OCI-LY7 (cell line): ENCODE results near the gene ATXN1. TPM values are rescaled to one million over a fixed set of nuclear protein-coding genes. Genes with fewer than 3 reads are reported as not detected.

Experiments used
- BruUV-seq: library from RNA; stranded (reverse); fragments of 400-500 nt; replicated peaks from 2 replicates; lab custom pipeline; 2021; lab: Mats Ljungman, UMichigan
- CTCF ChIA-PET: fragments of 300-600 bp; sonication (Branson Sonifier 250); formaldehyde crosslinking; loops from one replicate; lab custom pipeline; 2022; ENCODE audit warnings: antibody characterized with exemption; ENCODE audit not compliant: unreplicated experiment; lab: Charles Lee
- POLR2A ChIA-PET: fragments of 300-600 bp; sonication (Branson Sonifier 250); formaldehyde crosslinking; loops from one replicate; lab custom pipeline; 2022; ENCODE audit warnings: antibody characterized with exemption; lab: Charles Lee
- DNase-seq: peaks from one replicate; pipeline ENCODE4 v3.0.0-alpha.2; 2015; ENCODE audit warnings: low spot score
- H2AFZ ChIP-seq: fragments of 200-600 bp; sonication (generic), shearing (Covaris generic); 2 replicates; pipeline ENCODE4 v1.6.1; 2014; ENCODE audit warnings: mild to moderate bottlenecking, antibody characterized with exemption, low read length, moderate library complexity
- H3K27ac ChIP-seq: fragments of 200-600 bp; sonication (generic); 2 replicates; pipeline ENCODE4 v1.5.1; 2014; ENCODE audit warnings: mixed run types, low read depth, mild to moderate bottlenecking, moderate library complexity, low read length, inconsistent platforms; ENCODE audit not compliant: poor library complexity, severe bottlenecking
- H3K36me3 ChIP-seq: fragments of 200-600 bp; sonication (generic); 2 replicates; pipeline ENCODE4 v1.6.1; 2014; ENCODE audit warnings: mild to moderate bottlenecking, antibody characterized with exemption, low read length, moderate library complexity, mixed read lengths; ENCODE audit not compliant: insufficient read depth
- H3K4me1 ChIP-seq: fragments of 200-600 bp; sonication (generic); 2 replicates; pipeline ENCODE4 v1.5.1; 2014; ENCODE audit warnings: mild to moderate bottlenecking, low read length; ENCODE audit not compliant: insufficient read depth, poor library complexity, severe bottlenecking
- H3K4me2 ChIP-seq: fragments of 200-600 bp; sonication (generic); 2 replicates; pipeline ENCODE4 v1.6.1; 2014; ENCODE audit warnings: mild to moderate bottlenecking, low read length
- H3K4me3 ChIP-seq: fragments of 200-600 bp; sonication (generic); 2 replicates; pipeline ENCODE4 v1.5.1; 2014; ENCODE audit warnings: mild to moderate bottlenecking, low read depth, low read length; ENCODE audit not compliant: poor library complexity, severe bottlenecking
- H3K79me2 ChIP-seq: fragments of 200-600 bp; sonication (generic); 2 replicates; pipeline ENCODE4 v1.6.1; 2016; ENCODE audit warnings: low read depth, mild to moderate bottlenecking, low read length, moderate library complexity, mixed read lengths; ENCODE audit not compliant: insufficient read depth
- H3K9me2 ChIP-seq: fragments of 200-600 bp; sonication (generic); 2 replicates; pipeline ENCODE4 v1.6.1; 2016; ENCODE audit warnings: mild to moderate bottlenecking, low read length, mixed read lengths; ENCODE audit not compliant: insufficient read depth
- H3K9me3 ChIP-seq: fragments of 200-600 bp; sonication (generic); 2 replicates; pipeline ENCODE4 v1.6.1; 2014; ENCODE audit warnings: mild to moderate bottlenecking, mixed run types, low read length, mixed read lengths
- H4K20me1 ChIP-seq: fragments of 200-600 bp; sonication (generic); 2 replicates; pipeline ENCODE4 v1.6.1; 2014; ENCODE audit warnings: mild to moderate bottlenecking, antibody characterized with exemption, low read length, moderate library complexity, mixed read lengths; ENCODE audit not compliant: insufficient read depth
- CTCF ChIP-seq: fragments of 200-600 bp; sonication (generic); conservative IDR thresholded peaks from 2 replicates; pipeline ENCODE4 v1.5.1; 2014; ENCODE audit warnings: mild to moderate bottlenecking, antibody characterized with exemption, low read length, moderate library complexity, mixed read lengths
- EZH2phosphoT487 ChIP-seq: fragments of 200-600 bp; sonication (generic); IDR thresholded peaks from 2 replicates; pipeline ENCODE4 v1.6.1; 2018; ENCODE audit warnings: low read depth, borderline replicate concordance, mild to moderate bottlenecking, mixed run types, antibody characterized with exemption, low read length, moderate library complexity, mixed read lengths
- intact Hi-C: fragments of 100-400 bp; cut with micrococcal nuclease; formaldehyde crosslinking; loops from one replicate; pipeline ENCODE4 v1.10.0; 2022; ENCODE audit not compliant: unreplicated experiment
- total RNA-seq, 2 experiments: library from RNA; depleted of rRNA in 1 of 2; stranded (reverse); fragments of >200 nt in 1 of 2; shearing (Covaris generic) in 1 of 2; gene quantifications; 2 replicates each; pipeline ENCODE4 v1.2.3, GENCODE V29; 2014 to 2022

ATXN1 gene
- total RNA-seq, 2 experiments from 2014 or later = not detected

- POLR2A ChIA-PET = interaction anchor here (1.0 to 1.6 kb wide), 4 partner anchors 9 to 92 kb away, joined by 3 to 4 read pairs (median 4); no protein-coding TSS in a partner anchor
- no TSS peak for BruUV-seq
Observed at GRCh38 chr6:16472349-16473069, 288.8 kb downstream of the ATXN1 start.

GRCh38 chr6:16471910-16472297, 289.4 kb downstream of the ATXN1 start:
- no peaks in the 10 kb centered on the region for H3K9me2 ChIP-seq
- H3K27ac ChIP-seq = no peak overlapping the region
- TF ChIP-seq CTCF (no peak), EZH2phosphoT487 (no peak)
- H3K79me2 ChIP-seq = no peaks in the 10 kb centered on the region
- ChIA-PET CTCF (no interaction called here), POLR2A (interaction anchor here (0.8 to 1.6 kb wide), 8 partner anchors 10 to 169 kb away, joined by 3 to 5 read pairs (median 4); no protein-coding TSS in a partner anchor)
- no peak overlapping the region for H3K4me3 ChIP-seq
- DNase-seq = no peak
- no peaks in the 10 kb centered on the region for H4K20me1 ChIP-seq
- no peaks in the 10 kb centered on the region for H3K9me3 ChIP-seq
- H2AFZ ChIP-seq = no peak overlapping the region
- intact Hi-C loops = loop anchor here (5.0 kb wide), 1 partner anchor 40 kb away; no protein-coding TSS in a partner anchor
- no TSS peak for BruUV-seq
- no peaks in the 10 kb centered on the region for H3K4me1 ChIP-seq
- no peak overlapping the region for H3K4me2 ChIP-seq
- no peaks in the 10 kb centered on the region for H3K36me3 ChIP-seq

More at GRCh38 chr6:16472349-16473069, 288.8 kb downstream of the ATXN1 start:
- Histone ChIP-seq H3K27ac (no peak overlapping the region), H2AFZ (no peak overlapping the region), H3K4me1 (no peaks in the 10 kb centered on the region), H3K4me3 (no peak overlapping the region), H3K9me3 (no peaks in the 10 kb centered on the region), H3K36me3 (no peaks in the 10 kb centered on the region), H3K79me2 (no peaks in the 10 kb centered on the region), H4K20me1 (no peaks in the 10 kb centered on the region), H3K9me2 (no peaks in the 10 kb centered on the region), H3K4me2 (no peak overlapping the region)
- intact Hi-C loops = loop anchor here (5.0 kb wide), 1 partner anchor 40 kb away; no protein-coding TSS in a partner anchor
- TF ChIP-seq CTCF (no peak), EZH2phosphoT487 (no peak)
- CTCF ChIA-PET = no interaction called here
- DNase-seq = no peak
